ENCODE data around the gene FBXL7.

The FBXL7 gene

GRCh38 chr5:15887093-15887492 lies 387.1 kb downstream of the FBXL7 start:
- Histone ChIP-seq H3K27ac (no peak overlapping the region), H3K4me1 (ENCODE audit: control insufficient read depth in 1 of 2, insufficient read depth in 1 of 2, low read depth in 1 of 2, low read length in 1 of 2) (no peaks in the 10 kb centered on the region), H3K36me3 (no peaks in the 10 kb centered on the region), H3K27me3 (no peaks in the 10 kb centered on the region), H3K9me3 (peaks cover 3% of the 10 kb centered on the region), H3K4me3 (ENCODE audit: low read depth in 1 of 2, low read length in 1 of 2) (no peak overlapping the region)
- no peak for TF ChIP-seq CTCF (IDR thresholded peaks at IDR 0.05)

GRCh38 chr5:15889001-15889400 lies 389.0 kb downstream of the FBXL7 start:
- no peak for TF ChIP-seq CTCF (IDR thresholded peaks at IDR 0.05)
- no peak overlapping the region for H3K4me3 ChIP-seq (ENCODE audit: low read depth in 1 of 2, low read length in 1 of 2)
- no peaks in the 10 kb centered on the region for H3K27me3 ChIP-seq
- H3K27ac ChIP-seq = no peak overlapping the region
- no peaks in the 10 kb centered on the region for H3K9me3 ChIP-seq
- no peaks in the 10 kb centered on the region for H3K4me1 ChIP-seq (ENCODE audit: control insufficient read depth in 1 of 2, insufficient read depth in 1 of 2, low read depth in 1 of 2, low read length in 1 of 2)
- no peaks in the 10 kb centered on the region for H3K36me3 ChIP-seq

GRCh38 chr5:15893866-15894265 lies 393.9 kb downstream of the FBXL7 start:
- Histone ChIP-seq H3K36me3 (no peaks in the 10 kb centered on the region), H3K4me1 (ENCODE audit: control insufficient read depth in 1 of 2, insufficient read depth in 1 of 2, low read depth in 1 of 2, low read length in 1 of 2) (no peaks in the 10 kb centered on the region), H3K27ac (no peak overlapping the region), H3K27me3 (no peaks in the 10 kb centered on the region), H3K9me3 (no peaks in the 10 kb centered on the region), H3K4me3 (ENCODE audit: low read depth in 1 of 2, low read length in 1 of 2) (no peak overlapping the region)
- TF ChIP-seq CTCF (IDR thresholded peaks at IDR 0.05) = no peak

GRCh38 chr5:15897656-15898055 lies 397.7 kb downstream of the FBXL7 start:
- H3K27me3 ChIP-seq = no peaks in the 10 kb centered on the region
- no peak overlapping the region for H3K27ac ChIP-seq
- TF ChIP-seq CTCF (IDR thresholded peaks at IDR 0.05) = no peak
- H3K4me1 ChIP-seq (ENCODE audit: control insufficient read depth in 1 of 2, insufficient read depth in 1 of 2, low read depth in 1 of 2, low read length in 1 of 2) = no peaks in the 10 kb centered on the region
- H3K36me3 ChIP-seq = no peaks in the 10 kb centered on the region
- no peak overlapping the region for H3K4me3 ChIP-seq (ENCODE audit: low read depth in 1 of 2, low read length in 1 of 2)
- H3K9me3 ChIP-seq = peaks cover 2% of the 10 kb centered on the region

GRCh38 chr5:15898641-15899040 lies 398.7 kb downstream of the FBXL7 start:
- Histone ChIP-seq H3K36me3 (no peaks in the 10 kb centered on the region), H3K27me3 (no peaks in the 10 kb centered on the region)

More at GRCh38 chr5:15898641-15899040, 398.7 kb downstream of the FBXL7 start:
- H3K27ac ChIP-seq = no peak overlapping the region
- H3K9me3 ChIP-seq = peaks cover 2% of the 10 kb centered on the region
- H3K4me3 ChIP-seq (ENCODE audit: low read depth in 1 of 2, low read length in 1 of 2) = no peak overlapping the region
- H3K4me1 ChIP-seq (ENCODE audit: control insufficient read depth in 1 of 2, insufficient read depth in 1 of 2, low read depth in 1 of 2, low read length in 1 of 2) = no peaks in the 10 kb centered on the region
- TF ChIP-seq CTCF (IDR thresholded peaks at IDR 0.05) = no peak

All from neutrophil (primary cell).